Fibroblast of skin of left biceps (primary cell): ENCODE data around the gene TMEM259.

Source experiments
- DNase-seq, 2 experiments: peaks; one replicate each; pipeline ENCODE4 v3.0.0-alpha.2; 2013; ENCODE audit warnings: low read depth in 2 of 2

Gene TMEM259

GRCh38 chr19:1004204-1004802 is 16.6 kb downstream of the TMEM259 start:
- no peak for DNase-seq

DNA sequence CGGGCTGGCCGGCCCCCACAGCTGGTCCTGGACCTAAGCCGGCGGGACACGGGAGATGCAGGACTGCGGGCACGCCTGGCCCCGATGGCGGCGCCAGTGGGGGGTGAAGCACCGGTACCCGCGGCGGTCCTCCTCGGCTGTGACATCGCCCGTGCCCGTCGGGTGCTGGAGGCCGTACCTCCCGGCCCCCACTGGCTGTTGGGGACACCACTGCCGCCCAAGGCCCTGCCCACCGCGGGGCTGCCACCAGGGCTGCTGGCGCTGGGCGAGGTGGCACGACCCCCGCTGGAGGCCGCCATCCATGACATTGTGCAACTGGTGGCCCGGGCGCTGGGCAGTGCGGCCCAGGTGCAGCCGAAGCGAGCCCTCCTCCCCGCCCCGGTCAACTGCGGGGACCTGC is 17.6 kb downstream of the TMEM259 start:
- no peak for DNase-seq

GRCh38 chr19:1002600-1002999 is 18.3 kb downstream of the TMEM259 start:
- no peak for DNase-seq

DNA sequence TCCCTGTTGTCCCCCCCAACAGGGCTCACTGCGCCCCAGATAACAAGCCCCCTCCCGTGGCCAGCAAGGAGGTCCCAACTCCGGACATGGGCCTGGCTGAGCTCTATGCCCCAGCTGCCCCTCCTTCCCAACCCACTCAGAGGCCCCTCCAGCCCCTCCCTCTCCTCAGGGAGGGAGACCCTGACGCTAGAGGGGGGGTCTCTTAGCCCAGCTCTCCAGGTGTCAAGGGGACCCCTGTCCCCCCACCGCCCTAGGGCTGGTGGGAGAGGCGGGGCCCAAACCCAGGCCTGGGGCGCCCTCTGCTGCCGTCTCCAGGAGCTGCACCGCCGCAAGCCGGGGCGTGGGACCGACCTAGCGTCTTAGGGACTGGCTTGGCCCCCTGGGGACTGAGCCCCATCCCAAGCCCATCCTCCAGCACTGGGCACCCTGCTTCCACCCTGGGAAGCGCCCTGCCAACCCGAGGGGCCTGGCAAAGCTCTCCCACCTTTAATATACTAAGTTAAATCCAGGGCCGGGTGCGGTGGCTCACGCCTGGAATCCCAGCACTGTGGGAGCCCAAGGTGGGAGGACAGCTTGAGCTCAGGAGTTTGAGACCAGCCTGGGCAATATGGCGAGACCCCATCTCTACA is 19.3 kb downstream of the TMEM259 start:
- no peak for DNase-seq

GRCh38 chr19:1000591-1001537 is 20.1 kb downstream of the TMEM259 start:
- DNase-seq = no peak

GRCh38 chr19:1000095-1000494 is 20.8 kb downstream of the TMEM259 start, which contains the start of gene GRIN3B:
GRIN3B (plus strand) TSS chr19:1000419; CDS start chr19:1000438, 19 bp downstream.
- DNase-seq = no peak

- DNase-seq = no peak
Observed at GRCh38 chr19:999379-999719, 21.6 kb downstream of the TMEM259 start.

GRCh38 chr19:998064-998463 is 22.9 kb downstream of the TMEM259 start:
- no peak for DNase-seq

DNA sequence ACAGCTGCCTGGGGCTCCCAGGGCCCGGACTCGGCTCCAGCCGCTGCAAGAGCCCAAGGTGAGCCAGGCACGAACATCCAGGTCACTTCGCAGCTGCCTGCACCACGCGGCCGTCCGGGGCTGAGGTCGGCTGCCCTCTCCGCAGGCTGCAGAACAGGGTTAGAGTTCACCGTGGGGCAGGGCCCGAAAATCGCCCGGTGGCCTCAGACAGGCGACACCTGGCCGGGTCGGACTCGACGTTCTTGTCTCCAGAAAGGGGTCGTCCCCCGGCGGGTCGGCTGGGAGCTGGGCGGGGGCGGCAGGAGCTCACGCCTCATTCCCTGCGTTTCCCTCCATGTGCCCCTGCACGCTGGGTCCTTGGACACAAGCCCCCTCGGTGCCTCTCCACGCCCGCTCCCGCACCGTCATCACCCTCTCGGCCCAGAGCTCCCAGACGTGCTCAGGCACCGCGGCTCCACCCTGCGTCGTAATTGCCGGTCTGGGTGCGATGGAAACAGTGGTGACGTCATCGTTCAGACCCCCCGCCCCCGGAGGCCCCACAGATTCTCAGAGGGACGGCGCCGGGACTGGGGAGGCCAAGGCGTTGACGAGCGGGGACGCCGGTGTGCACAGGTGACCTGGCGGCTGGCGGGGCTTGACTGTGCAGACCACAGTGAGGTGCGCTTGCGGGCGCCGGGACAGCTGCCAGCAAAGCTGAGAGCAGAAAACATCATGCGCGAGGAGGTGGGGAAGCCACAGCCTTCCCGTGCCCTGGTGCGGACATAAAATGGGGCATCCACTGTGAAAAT is 24.7 kb downstream of the TMEM259 start:
- no peak for DNase-seq

DNA sequence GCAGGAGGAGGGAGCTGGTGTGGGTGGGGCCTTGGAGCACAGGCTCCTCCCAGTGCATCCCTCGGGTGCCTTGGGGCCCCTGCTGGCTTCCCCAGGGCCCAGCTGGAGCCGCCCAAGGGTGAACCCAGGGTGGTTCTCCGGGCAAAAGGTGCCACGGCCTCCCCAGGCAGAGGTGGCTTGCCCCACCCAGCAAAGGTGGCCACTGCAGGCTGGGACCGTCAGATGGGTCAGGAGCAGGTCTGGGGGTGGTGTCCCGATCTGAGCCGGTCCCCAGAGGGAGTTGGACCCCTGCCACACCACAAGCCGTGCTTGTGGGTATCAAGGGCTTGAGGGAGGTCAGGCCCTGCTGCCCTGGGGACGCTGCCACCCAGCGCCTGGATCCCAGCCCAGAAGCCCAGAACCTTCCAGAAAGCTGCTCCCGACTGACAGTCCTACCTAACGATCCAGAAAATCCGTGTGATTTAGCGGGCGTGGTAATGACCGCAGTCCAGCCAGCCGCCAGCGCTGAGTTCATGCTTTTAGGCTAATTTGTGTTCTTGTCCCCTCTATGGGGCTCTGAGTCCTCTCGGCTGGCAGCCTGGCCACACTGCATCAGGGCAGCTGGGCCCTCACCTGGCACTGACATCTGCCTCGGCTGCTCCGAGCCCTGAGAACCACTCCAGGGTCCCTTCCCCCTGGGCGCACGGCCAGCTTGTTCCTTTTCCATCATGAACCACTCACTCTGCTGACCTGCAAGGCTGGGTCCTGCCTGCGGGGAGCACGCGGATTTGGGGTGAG is 25.7 kb downstream of the TMEM259 start:
- DNase-seq = no peak

DNA sequence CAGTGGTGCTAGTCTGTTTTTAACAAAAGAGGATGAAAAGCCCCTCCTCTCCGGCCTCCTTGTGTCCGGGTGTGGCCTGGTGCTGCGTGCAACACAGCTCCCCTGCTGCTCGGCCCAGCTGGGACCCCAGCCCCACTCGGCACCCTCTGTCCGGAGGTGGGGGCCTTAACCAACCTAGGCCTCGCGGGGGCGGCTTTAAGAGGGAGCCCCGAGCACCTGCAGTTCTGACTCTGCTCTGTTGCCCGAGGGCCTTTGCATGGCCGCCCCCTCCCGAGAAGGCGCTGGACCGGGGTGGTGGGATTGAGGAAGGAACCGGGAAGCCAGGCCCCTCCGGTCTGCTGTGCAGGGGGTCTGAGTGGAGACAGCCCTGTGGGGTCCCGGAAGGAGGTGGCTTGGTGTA is 26.4 kb downstream of the TMEM259 start:
- DNase-seq = no peak

- DNase-seq = no peak
Observed at GRCh38 chr19:993831-994393, 27.0 kb downstream of the TMEM259 start.

DNA sequence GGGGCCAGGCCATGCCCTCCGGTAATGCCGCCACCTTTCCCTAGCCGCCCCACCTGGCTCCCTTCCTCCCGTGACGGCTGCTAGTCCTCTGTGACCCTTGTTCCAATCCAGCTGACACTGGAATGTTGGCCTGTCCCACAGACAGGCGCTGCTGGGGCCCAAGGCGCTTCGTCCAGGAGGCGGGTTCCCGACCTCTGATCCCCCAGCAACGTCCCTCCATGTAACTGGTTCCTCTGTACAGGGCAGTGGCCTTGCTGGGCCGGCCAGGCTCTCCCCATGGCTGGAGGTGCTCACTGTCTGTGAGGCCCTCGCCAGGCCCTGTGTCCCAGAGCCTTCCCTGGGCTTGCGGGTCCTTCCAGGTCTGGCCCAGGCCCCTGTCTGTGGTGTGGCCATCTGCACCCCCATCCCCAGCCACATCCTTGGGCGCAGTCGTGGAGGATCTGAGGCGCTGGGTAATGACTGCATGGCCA is 27.5 kb downstream of the TMEM259 start:
- no peak for DNase-seq

GRCh38 chr19:992670-993055 is 28.3 kb downstream of the TMEM259 start:
- no peak for DNase-seq

DNA sequence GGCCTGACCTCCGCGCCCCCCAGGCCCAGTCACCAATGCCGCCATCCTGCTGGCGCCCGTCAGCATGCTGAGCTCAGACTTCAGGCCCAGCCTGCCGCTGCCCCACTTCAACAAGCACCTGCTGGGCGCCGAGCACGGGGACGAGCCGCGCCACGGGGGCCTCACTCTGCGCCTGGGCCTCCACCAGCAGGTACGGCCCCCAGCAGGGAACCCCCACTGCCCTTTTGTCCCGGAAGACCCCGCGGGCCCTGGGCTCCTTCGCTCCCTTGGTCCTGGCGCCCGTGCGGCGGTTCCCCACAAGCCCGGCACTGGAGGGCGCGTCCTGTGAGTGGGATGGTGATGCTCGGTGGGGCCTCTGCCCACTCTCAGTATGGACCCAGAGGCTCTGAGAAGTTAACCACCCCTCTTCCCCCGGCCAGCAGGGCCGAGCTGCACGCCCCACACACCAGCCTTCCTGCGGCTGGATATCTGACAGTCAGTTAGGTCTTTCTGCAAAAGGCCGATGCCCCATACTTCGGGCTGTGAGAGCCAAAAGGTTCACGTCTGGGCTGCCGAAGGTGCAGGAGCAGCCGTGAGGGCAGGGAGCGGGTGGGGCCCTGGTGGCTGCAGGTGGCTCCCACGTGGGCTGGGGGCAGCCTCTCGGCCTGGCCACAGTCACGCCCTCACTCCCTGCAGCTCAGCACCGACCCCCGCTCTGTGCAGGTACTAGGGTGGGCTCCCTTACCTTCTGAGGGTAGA is 28.8 kb downstream of the TMEM259 start:
- no peak for DNase-seq

DNA sequence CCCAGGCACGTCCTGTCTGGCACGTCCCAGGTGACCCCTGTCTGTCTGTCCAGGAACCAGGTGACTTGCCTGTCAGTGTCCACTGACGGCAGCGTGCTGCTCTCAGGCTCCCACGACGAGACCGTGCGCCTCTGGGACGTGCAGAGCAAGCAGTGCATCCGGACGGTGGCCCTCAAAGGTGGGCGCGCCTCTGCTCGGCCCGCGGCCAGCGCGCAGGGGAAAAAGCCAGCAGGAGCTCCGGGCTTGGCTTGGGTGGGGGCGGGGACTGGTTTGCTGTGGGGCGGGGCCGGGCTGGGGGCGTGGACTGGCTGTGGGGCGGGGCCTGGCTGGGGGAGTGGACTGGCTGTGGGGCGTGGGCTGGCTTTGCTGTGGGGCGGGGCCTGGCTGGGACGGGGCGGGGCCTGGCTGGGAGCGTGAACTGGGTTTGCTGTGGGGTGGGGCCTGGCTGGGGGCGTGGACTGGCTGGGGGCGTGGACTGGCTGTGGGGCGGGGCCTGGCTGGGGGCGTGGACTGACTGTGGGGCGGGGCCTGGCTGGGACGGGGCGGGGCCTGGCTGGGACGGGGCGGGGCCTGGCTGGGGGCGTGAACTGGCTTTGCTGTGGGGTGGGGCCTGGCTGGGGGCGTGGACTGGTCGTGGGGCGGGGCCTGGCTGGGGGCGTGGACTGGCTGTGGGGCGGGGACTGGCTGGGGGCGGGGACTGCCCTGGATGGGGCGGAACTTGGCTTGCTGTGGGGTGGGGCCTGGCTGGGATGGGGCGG is 29.6 kb downstream of the TMEM259 start:
- no peak for DNase-seq

DNA sequence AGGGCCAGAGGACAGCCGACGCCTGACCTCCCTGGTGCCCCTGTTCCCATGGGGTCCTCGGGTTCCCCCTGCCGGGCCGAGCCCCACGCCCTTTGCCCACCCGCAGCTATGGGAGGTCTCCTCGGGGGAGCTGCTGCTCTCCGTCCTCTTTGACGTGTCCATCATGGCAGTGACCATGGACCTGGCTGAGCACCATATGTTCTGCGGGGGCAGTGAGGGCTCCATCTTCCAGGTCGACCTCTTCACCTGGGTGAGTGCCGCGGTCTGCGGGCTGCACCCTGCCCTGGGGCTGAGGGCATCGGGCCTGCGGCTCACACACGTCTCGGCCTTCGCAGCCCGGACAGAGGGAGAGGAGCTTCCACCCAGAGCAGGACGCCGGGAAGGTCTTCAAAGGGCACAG is 30.2 kb downstream of the TMEM259 start:
- no peak for DNase-seq

DNA sequence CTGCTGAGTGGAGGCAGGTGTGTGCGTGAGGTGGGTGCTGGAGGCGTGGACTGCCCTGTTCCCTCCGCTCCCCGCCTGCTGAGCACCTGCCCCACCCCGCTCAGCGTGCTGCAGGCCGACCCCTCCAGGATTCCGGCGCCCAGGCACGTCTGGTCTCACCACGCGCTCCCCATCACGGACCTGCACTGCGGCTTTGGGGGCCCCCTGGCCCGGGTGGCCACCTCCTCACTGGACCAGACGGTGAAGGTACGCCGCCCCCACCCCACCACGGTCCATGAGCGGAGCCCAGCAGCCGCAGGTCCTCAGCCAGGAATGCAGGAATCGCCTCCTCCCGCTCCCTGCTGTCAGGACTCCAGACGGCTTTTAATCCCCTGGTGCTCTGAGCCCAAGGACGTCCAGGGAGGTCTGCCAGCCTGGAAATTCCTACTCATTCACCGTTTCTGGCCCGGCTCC is 30.8 kb downstream of the TMEM259 start:
- no peak for DNase-seq

- DNase-seq = no peak
Observed at GRCh38 chr19:989381-990081, 31.4 kb downstream of the TMEM259 start.
